Panc1 (cell line): ENCODE data around the gene ATG2B.

Experiments used
- POLR2AphosphoS5 ChIP-seq: IDR thresholded peaks from 2 replicates; pipeline ENCODE4 v1.6.1; 2012; ENCODE audit warnings: mild to moderate bottlenecking, low read depth, low read length, moderate library complexity
- TCF7L2 ChIP-seq: IDR thresholded peaks from 2 replicates; pipeline ENCODE4 v1.6.1; 2011; ENCODE audit warnings: mild to moderate bottlenecking, low read depth, low read length, inconsistent platforms
- TF ChIP-seq, protein P1 (sequence below): fragments of 450-650 bp; IDR thresholded peaks from 2 replicates; pipeline ENCODE4 v1.5.1; 2017; ENCODE audit warnings: mild to moderate bottlenecking
- TF ChIP-seq, protein P2 (sequence below), 2 experiments: IDR thresholded peaks; 2 replicates each; pipeline ENCODE4 v1.6.1; 2011 to 2012; ENCODE audit warnings: low read depth in 2 of 2, control low read depth in 1 of 2, low read length in 1 of 2, mild to moderate bottlenecking in 1 of 2, moderate library complexity in 1 of 2; ENCODE audit not compliant: insufficient read depth in 1 of 2

DNA sequence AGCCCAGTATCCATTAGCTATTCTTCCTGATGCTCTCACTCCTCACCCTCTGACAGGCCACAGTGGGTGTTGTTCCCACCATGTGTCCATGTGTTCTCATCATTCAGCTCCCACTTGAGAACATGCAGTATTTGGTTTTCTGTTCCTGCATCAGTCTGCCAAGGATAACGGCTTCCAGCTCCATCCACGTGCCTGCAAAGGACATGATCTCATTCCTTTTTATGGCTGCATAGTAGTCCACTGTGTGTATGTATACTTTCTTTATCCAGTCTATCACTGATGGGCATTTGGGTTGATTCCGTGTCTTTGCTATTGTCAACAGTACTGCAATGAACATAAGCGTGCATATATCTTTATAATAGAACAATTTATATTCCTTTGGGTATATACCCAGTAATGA, 8.9 kb downstream of the ATG2B start:
- TF ChIP-seq, protein P1, sequence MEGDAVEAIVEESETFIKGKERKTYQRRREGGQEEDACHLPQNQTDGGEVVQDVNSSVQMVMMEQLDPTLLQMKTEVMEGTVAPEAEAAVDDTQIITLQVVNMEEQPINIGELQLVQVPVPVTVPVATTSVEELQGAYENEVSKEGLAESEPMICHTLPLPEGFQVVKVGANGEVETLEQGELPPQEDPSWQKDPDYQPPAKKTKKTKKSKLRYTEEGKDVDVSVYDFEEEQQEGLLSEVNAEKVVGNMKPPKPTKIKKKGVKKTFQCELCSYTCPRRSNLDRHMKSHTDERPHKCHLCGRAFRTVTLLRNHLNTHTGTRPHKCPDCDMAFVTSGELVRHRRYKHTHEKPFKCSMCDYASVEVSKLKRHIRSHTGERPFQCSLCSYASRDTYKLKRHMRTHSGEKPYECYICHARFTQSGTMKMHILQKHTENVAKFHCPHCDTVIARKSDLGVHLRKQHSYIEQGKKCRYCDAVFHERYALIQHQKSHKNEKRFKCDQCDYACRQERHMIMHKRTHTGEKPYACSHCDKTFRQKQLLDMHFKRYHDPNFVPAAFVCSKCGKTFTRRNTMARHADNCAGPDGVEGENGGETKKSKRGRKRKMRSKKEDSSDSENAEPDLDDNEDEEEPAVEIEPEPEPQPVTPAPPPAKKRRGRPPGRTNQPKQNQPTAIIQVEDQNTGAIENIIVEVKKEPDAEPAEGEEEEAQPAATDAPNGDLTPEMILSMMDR: no peak
- TF ChIP-seq POLR2AphosphoS5: no peak
- TF ChIP-seq TCF7L2: no peak
- TF ChIP-seq, protein P2, sequence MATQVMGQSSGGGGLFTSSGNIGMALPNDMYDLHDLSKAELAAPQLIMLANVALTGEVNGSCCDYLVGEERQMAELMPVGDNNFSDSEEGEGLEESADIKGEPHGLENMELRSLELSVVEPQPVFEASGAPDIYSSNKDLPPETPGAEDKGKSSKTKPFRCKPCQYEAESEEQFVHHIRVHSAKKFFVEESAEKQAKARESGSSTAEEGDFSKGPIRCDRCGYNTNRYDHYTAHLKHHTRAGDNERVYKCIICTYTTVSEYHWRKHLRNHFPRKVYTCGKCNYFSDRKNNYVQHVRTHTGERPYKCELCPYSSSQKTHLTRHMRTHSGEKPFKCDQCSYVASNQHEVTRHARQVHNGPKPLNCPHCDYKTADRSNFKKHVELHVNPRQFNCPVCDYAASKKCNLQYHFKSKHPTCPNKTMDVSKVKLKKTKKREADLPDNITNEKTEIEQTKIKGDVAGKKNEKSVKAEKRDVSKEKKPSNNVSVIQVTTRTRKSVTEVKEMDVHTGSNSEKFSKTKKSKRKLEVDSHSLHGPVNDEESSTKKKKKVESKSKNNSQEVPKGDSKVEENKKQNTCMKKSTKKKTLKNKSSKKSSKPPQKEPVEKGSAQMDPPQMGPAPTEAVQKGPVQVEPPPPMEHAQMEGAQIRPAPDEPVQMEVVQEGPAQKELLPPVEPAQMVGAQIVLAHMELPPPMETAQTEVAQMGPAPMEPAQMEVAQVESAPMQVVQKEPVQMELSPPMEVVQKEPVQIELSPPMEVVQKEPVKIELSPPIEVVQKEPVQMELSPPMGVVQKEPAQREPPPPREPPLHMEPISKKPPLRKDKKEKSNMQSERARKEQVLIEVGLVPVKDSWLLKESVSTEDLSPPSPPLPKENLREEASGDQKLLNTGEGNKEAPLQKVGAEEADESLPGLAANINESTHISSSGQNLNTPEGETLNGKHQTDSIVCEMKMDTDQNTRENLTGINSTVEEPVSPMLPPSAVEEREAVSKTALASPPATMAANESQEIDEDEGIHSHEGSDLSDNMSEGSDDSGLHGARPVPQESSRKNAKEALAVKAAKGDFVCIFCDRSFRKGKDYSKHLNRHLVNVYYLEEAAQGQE (IDR thresholded peaks at IDR 0.05; ENCODE audit: insufficient read depth in 1 of 2, low read depth in 2 of 2, low read length in 1 of 2): no peak
